HG03103 (cell line): Measurements from ENCODE around the gene TWIST2.

Experiments
- ATAC-seq: cut with Tn5 transposase; IDR thresholded peaks from one replicate; pipeline ENCODE4 v1.9.1; 2021; ENCODE audit warnings: low read depth; ENCODE audit not compliant: unreplicated experiment

The TWIST2 gene

GRCh38 chr2:238855891-238856580 is 8.2 kb downstream of the TWIST2 start:
- no peak for ATAC-seq

- no peak for ATAC-seq
These were observed 9.1 kb downstream of the TWIST2 start for GRCh38 chr2:238856713-238857567.

GRCh38 chr2:238857959-238858358 is 10.1 kb downstream of the TWIST2 start:
- ATAC-seq = no peak

GRCh38 chr2:238859636-238860347 is 11.9 kb downstream of the TWIST2 start:
- no peak for ATAC-seq

- ATAC-seq = no peak
These were observed 13.3 kb downstream of the TWIST2 start for GRCh38 chr2:238861013-238861730.

- ATAC-seq = no peak
These were observed 14.0 kb downstream of the TWIST2 start for GRCh38 chr2:238861766-238862315.

GRCh38 chr2:238862701-238863100 is 14.8 kb downstream of the TWIST2 start:
- ATAC-seq = no peak

- no peak for ATAC-seq
These were observed 15.3 kb downstream of the TWIST2 start for GRCh38 chr2:238863231-238863630.

GRCh38 chr2:238863749-238864206 is 15.9 kb downstream of the TWIST2 start:
- no peak for ATAC-seq

GRCh38 chr2:238864207-238865014 is 16.5 kb downstream of the TWIST2 start:
- ATAC-seq = no peak

- ATAC-seq = no peak
These were observed 17.3 kb downstream of the TWIST2 start for GRCh38 chr2:238865015-238865719.

- ATAC-seq = no peak
These were observed 18.0 kb downstream of the TWIST2 start for GRCh38 chr2:238865744-238866355.

GRCh38 chr2:238866656-238867277 is 18.9 kb downstream of the TWIST2 start:
- ATAC-seq = no peak

GRCh38 chr2:238868067-238868524 is 20.2 kb downstream of the TWIST2 start:
- no peak for ATAC-seq

- ATAC-seq = no peak
These were observed 20.9 kb downstream of the TWIST2 start for GRCh38 chr2:238868616-238869292.

GRCh38 chr2:238869293-238870124 is 21.6 kb downstream of the TWIST2 start:
- no peak for ATAC-seq
